H1 (cell line): ENCODE measurements around the gene NR4A1. TPM values are rescaled to one million over a fixed set of nuclear protein-coding genes. Genes with fewer than 3 reads are reported as not detected.

Source experiments
- CTCF ChIA-PET: fragments of 300-600 bp; sonication (Branson Sonifier 250); formaldehyde crosslinking; loops from one replicate; lab custom pipeline; 2021; ENCODE audit not compliant: partially characterized antibody; lab: Charles Lee
- POLR2A ChIA-PET: fragments of 300-600 bp; sonication (Branson Sonifier 250); formaldehyde crosslinking; loops from one replicate; lab custom pipeline; 2021; ENCODE audit warnings: inconsistent platforms; ENCODE audit not compliant: partially characterized antibody; lab: Charles Lee
- DNase-seq, 2 experiments: peaks; one replicate each; pipeline versions ENCODE4 v3.0.0 to v3.0.0-alpha.2; 2010 to 2022; ENCODE audit warnings: low spot score in 2 of 2, low read depth in 1 of 2, mixed read lengths in 1 of 2
- FAIRE-seq: peaks from 2 replicates; lab custom pipeline; 2011; peaks lifted over from hg19 to GRCh38; lab: Jason Lieb, UNC
- H2AFZ ChIP-seq: 2 replicates; pipeline ENCODE4 v1.8.1; 2012; ENCODE audit warnings: low read length, inconsistent platforms
- H2AK5ac ChIP-seq: 2 replicates; pipeline ENCODE4 v1.6.1; 2013; ENCODE audit warnings: low read depth, low read length
- H2BK120ac ChIP-seq: replicated peaks from 2 replicates; pipeline ENCODE3; 2013; ENCODE audit warnings: low read depth, low read length, inconsistent platforms
- H2BK12ac ChIP-seq: 2 replicates; pipeline ENCODE4 v1.6.1; 2013; ENCODE audit warnings: low read depth, low read length
- H2BK15ac ChIP-seq: 2 replicates; pipeline ENCODE4 v1.6.1; 2013; ENCODE audit warnings: low read length
- H2BK20ac ChIP-seq: 2 replicates; pipeline ENCODE4 v1.6.1; 2013; ENCODE audit warnings: low read length
- H2BK5ac ChIP-seq: 2 replicates; pipeline ENCODE4 v1.6.1; 2013; ENCODE audit warnings: low read depth, low read length
- H3K14ac ChIP-seq: 2 replicates; pipeline ENCODE4 v1.6.1; 2013; ENCODE audit warnings: inconsistent platforms; ENCODE audit not compliant: insufficient read length
- H3K18ac ChIP-seq: 2 replicates; pipeline ENCODE4 v1.6.1; 2013; ENCODE audit warnings: low read length; ENCODE audit errors: extremely low read depth
- H3K23ac ChIP-seq: 2 replicates; pipeline ENCODE4 v1.6.1; 2013; ENCODE audit warnings: inconsistent platforms; ENCODE audit not compliant: insufficient read length
- H3K23me2 ChIP-seq: 2 replicates; pipeline ENCODE4 v1.6.1; 2013; ENCODE audit warnings: low read depth, low read length
- H3K27ac ChIP-seq: 2 replicates; pipeline ENCODE4 v1.6.1; 2011; ENCODE audit warnings: low read depth, low read length, inconsistent platforms
- H3K27me3 ChIP-seq, 4 experiments: replicated peaks in 1 of 4; 1 replicate in 1 of 4; 2 replicates in 3 of 4; pipeline versions ENCODE4 v1.6.1 to v1.8.1; 2011 to 2013; ENCODE audit warnings: low read length in 3 of 4, mild to moderate bottlenecking in 3 of 4, inconsistent platforms in 2 of 4, mixed read lengths in 2 of 4, moderate library complexity in 1 of 4; ENCODE audit not compliant: control insufficient read depth in 3 of 4, insufficient read depth in 3 of 4; ENCODE audit errors: extremely low read depth in 1 of 4
- H3K36me3 ChIP-seq, 4 experiments: 2 replicates each; pipeline versions ENCODE4 v1.6.1 to v1.8.1; 2011 to 2013; ENCODE audit warnings: mild to moderate bottlenecking in 4 of 4, low read length in 3 of 4, moderate library complexity in 2 of 4, control low read depth in 1 of 4, inconsistent platforms in 1 of 4; ENCODE audit not compliant: insufficient read depth in 4 of 4, control insufficient read depth in 2 of 4
- H3K4ac ChIP-seq: replicated peaks from 2 replicates; pipeline ENCODE3; 2013; ENCODE audit warnings: low read length, low read depth, mixed read lengths, inconsistent platforms; ENCODE audit not compliant: insufficient read length
- H3K4me1 ChIP-seq, 4 experiments: replicated peaks in 1 of 4; 1 replicate in 1 of 4; 2 replicates in 3 of 4; pipeline versions ENCODE4 v1.6.1 to v1.8.1; 2011 to 2013; ENCODE audit warnings: low read length in 3 of 4, inconsistent platforms in 2 of 4, mixed read lengths in 1 of 4; ENCODE audit not compliant: insufficient read depth in 4 of 4, control insufficient read depth in 3 of 4
- H3K4me2 ChIP-seq, 2 experiments: 2 replicates each; pipeline versions ENCODE4 v1.6.1 to v1.8.1; 2011 to 2013; ENCODE audit warnings: low read depth in 2 of 2, low read length in 2 of 2, control low read depth in 1 of 2, inconsistent platforms in 1 of 2, mild to moderate bottlenecking in 1 of 2; ENCODE audit not compliant: insufficient read depth in 1 of 2
- H3K4me3 ChIP-seq, 4 experiments: fragments of 200-600, 300-600 bp in 1 of 4; sonication (generic), shearing (Covaris generic), sonication (Bioruptor Twin) in 1 of 4; 2 replicates each; pipeline versions ENCODE4 v1.5.1 to v1.8.1; 2011 to 2016; ENCODE audit warnings: low read length in 4 of 4, low read depth in 3 of 4, control low read depth in 2 of 4, inconsistent platforms in 2 of 4, mild to moderate bottlenecking in 2 of 4, mixed read lengths in 1 of 4, moderate library complexity in 1 of 4; ENCODE audit not compliant: insufficient read depth in 2 of 4; ENCODE audit errors: extremely low read depth in 1 of 4
- H3K56ac ChIP-seq: replicated peaks from 2 replicates; pipeline ENCODE3; 2013; ENCODE audit warnings: low read depth, mild to moderate bottlenecking, mixed read lengths, low read length, inconsistent platforms; ENCODE audit not compliant: insufficient read length
- H3K79me1 ChIP-seq: 2 replicates; pipeline ENCODE4 v1.6.1; 2013; ENCODE audit warnings: low read depth, low read length, control low read depth
- H3K79me2 ChIP-seq, 2 experiments: 2 replicates each; pipeline versions ENCODE4 v1.6.1 to v1.8.1; 2012 to 2013; ENCODE audit warnings: low read length in 2 of 2, mild to moderate bottlenecking in 2 of 2, inconsistent platforms in 1 of 2; ENCODE audit not compliant: insufficient read depth in 2 of 2, control insufficient read depth in 1 of 2
- H3K9ac ChIP-seq, 4 experiments: replicated peaks in 1 of 4; 1 replicate in 1 of 4; 2 replicates in 3 of 4; pipeline versions ENCODE4 v1.6.1 to v1.8.1; 2011 to 2013; ENCODE audit warnings: low read depth in 3 of 4, low read length in 3 of 4, control low read depth in 2 of 4, mild to moderate bottlenecking in 2 of 4, moderate library complexity in 2 of 4, inconsistent platforms in 1 of 4; ENCODE audit errors: extremely low read depth in 1 of 4
- H3K9me3 ChIP-seq, 2 experiments: 2 replicates each; pipeline versions ENCODE4 v1.6.1 to v1.8.1; 2012 to 2013; ENCODE audit warnings: mild to moderate bottlenecking in 2 of 2, moderate library complexity in 2 of 2, control low read depth in 1 of 2, inconsistent platforms in 1 of 2, low read depth in 1 of 2, low read length in 1 of 2, mixed read lengths in 1 of 2; ENCODE audit not compliant: insufficient read depth in 2 of 2
- H4K20me1 ChIP-seq, 2 experiments: replicated peaks in 1 of 2; 2 replicates each; pipeline versions ENCODE3 to v1.8.1; 2011 to 2013; ENCODE audit warnings: inconsistent platforms in 2 of 2, low read length in 2 of 2, mild to moderate bottlenecking in 1 of 2; ENCODE audit not compliant: insufficient read depth in 2 of 2, control insufficient read depth in 1 of 2
- H4K5ac ChIP-seq: 2 replicates; pipeline ENCODE4 v1.6.1; 2013; ENCODE audit warnings: low read length, low read depth, mixed read lengths, inconsistent platforms; ENCODE audit not compliant: insufficient read length
- H4K8ac ChIP-seq: 2 replicates; pipeline ENCODE4 v1.8.0; 2013; ENCODE audit warnings: mild to moderate bottlenecking, moderate library complexity, low read length, inconsistent platforms; ENCODE audit not compliant: insufficient read depth; ENCODE audit errors: extremely low read depth
- H4K91ac ChIP-seq: replicated peaks from 2 replicates; pipeline ENCODE3; 2013; ENCODE audit warnings: low read length, mixed read lengths, inconsistent platforms; ENCODE audit not compliant: insufficient read length
- BACH1 ChIP-seq: IDR thresholded peaks from 2 replicates; pipeline ENCODE4 v1.6.1; 2012; ENCODE audit warnings: low read length, improper control_type of control experiment
- CREB1 ChIP-seq: IDR thresholded peaks from 2 replicates; pipeline ENCODE4 v1.6.1; 2012; ENCODE audit warnings: inconsistent platforms
- EGR1 ChIP-seq: IDR thresholded peaks from 2 replicates; pipeline ENCODE4 v1.6.1; 2011; ENCODE audit warnings: low read depth, low read length, borderline replicate concordance
- HDAC6 ChIP-seq: IDR thresholded peaks from one replicate; pipeline ENCODE4 v1.7.1; 2012; ENCODE audit warnings: low read depth, mild to moderate bottlenecking, inconsistent platforms, low read length, moderate library complexity
- POU5F1 ChIP-seq: IDR thresholded peaks from 2 replicates; pipeline ENCODE4 v1.6.1; 2011; ENCODE audit warnings: low read depth, mild to moderate bottlenecking, low read length, moderate library complexity
- SP2 ChIP-seq: IDR thresholded peaks from 2 replicates; pipeline ENCODE4 v1.6.1; 2012; ENCODE audit warnings: mild to moderate bottlenecking, low read length, inconsistent platforms
- TAF1 ChIP-seq: IDR thresholded peaks from 2 replicates; pipeline ENCODE4 v1.6.1; 2011; ENCODE audit warnings: mild to moderate bottlenecking, low read depth, low read length
- WGBS, 2 experiments: shearing (Covaris generic) in 1 of 2; methylation state at CpG; one replicate each; pipeline versions ENCODE4 v1.1.6 to v1.1.7; 2013 to 2015; ENCODE audit warnings: low lambda C conversion rate in 2 of 2, mixed read lengths in 2 of 2, inconsistent platforms in 1 of 2, low coverage in 1 of 2, missing lambda C conversion rate in 1 of 2; ENCODE audit not compliant: insufficient replicate concordance in 2 of 2, insufficient coverage in 1 of 2, insufficient read length in 1 of 2; ENCODE audit errors: extremely low coverage in 1 of 2, missing lambda C conversion rate in 1 of 2; 5-methylcytosine and 5-hydroxymethylcytosine counted together
- polyA plus RNA-seq, 7 experiments: library from polyadenylated mRNA; depleted of rRNA in 3 of 7; stranded (reverse) in 5 of 7; unstranded in 2 of 7; fragments of >200 nt in 5 of 7; fragments of 200-250 nt in 2 of 7; gene quantifications; 1 replicate in 5 of 7; 2 replicates in 1 of 7; 4 replicates in 1 of 7; pipeline versions ENCODE4 v1.2.1 to v1.2.3, GENCODE V29; 2011 to 2013; ENCODE audit warnings: missing spikeins in 2 of 7, mixed read lengths in 2 of 7
- total RNA-seq: library from RNA; stranded (reverse); fragmentation: NEBNext Ultra II Directional; extraction: Animal tissue kit (Norgen Biotek cat#: 25700); gene quantifications from 2 replicates; pipeline ENCODE4 v1.2.1, GENCODE V29; 2021
- TF ChIP-seq, protein P1 (sequence below): IDR thresholded peaks from 2 replicates; pipeline ENCODE4 v1.6.1; 2012; ENCODE audit warnings: inconsistent platforms

Gene NR4A1
- total and polyA plus RNA-seq, 2 of the 8 experiments (the other 6 are each of a cell fraction or from before 2014, with no cell fraction given): 18.7 to 23.3 TPM

GRCh38 chr12:52003016-52003550, 48.2 kb upstream of the NR4A1 start:
- Histone ChIP-seq H3K27me3 (peaks cover 18 to 36% (median 33%) of the 10 kb centered on the region in 4 experiments), H3K18ac (no peak overlapping the region), H3K36me3 (no peaks in the 10 kb centered on the region; a peak in 1 of 8 replicates), H2BK12ac (no peak overlapping the region), H2BK5ac (no peak overlapping the region), H3K27ac (no peak overlapping the region), H3K9me3 (no peaks in the 10 kb centered on the region), H2AFZ (no peak overlapping the region), H4K91ac (no peak overlapping the region), H3K9ac (no peak overlapping the region), H2BK120ac (no peak overlapping the region), H3K14ac (no peak overlapping the region), H3K4me3 (no peak overlapping the region), H3K56ac (no peak overlapping the region), H3K4me1 (peaks cover 0 to 13% (median 6%) of the 10 kb centered on the region in 4 experiments; a peak in 6 of 7 replicates), H4K20me1 (no peaks in the 10 kb centered on the region), H2AK5ac (no peak overlapping the region), H3K79me1 (no peaks in the 10 kb centered on the region), H2BK15ac (no peak overlapping the region), H3K79me2 (no peaks in the 10 kb centered on the region), H3K4me2 (no peak overlapping the region), H4K5ac (no peak overlapping the region), H4K8ac (no peak overlapping the region), H3K23me2 (peaks cover 10% of the 10 kb centered on the region; the same call in 1 of the 2 replicates), H3K23ac (no peak overlapping the region), H3K4ac (no peak overlapping the region), H2BK20ac (no peak overlapping the region)
- ChIA-PET CTCF (interaction anchor here (0.6 to 38.2 kb wide), 25 partner anchors 9 to 1754 kb away, joined by 3 to 1249 read pairs (median 8); partner anchors contain the start of genes ATG101, NR4A1 and SMIM41), POLR2A (interaction anchor here (1.1 to 6.5 kb wide), 7 partner anchors 9 to 77 kb away, joined by 3 to 62 read pairs (median 5); partner anchors contain the start of genes NR4A1 and SMIM41)
- DNase-seq: no peak
- FAIRE-seq: no peak
- 80% methylated on average over 8 of the region's 8 CpGs; no CpG with 5 or more reads in 1 of the 2 experiments for WGBS, 2 experiments
- TF ChIP-seq CREB1: no peak
- TF ChIP-seq EGR1: no peak
- TF ChIP-seq TAF1: no peak
- no peak for TF ChIP-seq BACH1
- no peak for TF ChIP-seq HDAC6
- no peak for TF ChIP-seq SP2
- TF ChIP-seq, protein P1, sequence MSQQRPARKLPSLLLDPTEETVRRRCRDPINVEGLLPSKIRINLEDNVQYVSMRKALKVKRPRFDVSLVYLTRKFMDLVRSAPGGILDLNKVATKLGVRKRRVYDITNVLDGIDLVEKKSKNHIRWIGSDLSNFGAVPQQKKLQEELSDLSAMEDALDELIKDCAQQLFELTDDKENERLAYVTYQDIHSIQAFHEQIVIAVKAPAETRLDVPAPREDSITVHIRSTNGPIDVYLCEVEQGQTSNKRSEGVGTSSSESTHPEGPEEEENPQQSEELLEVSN: no peak
- TF ChIP-seq POU5F1: no peak
